ENCODE data around the gene DYNC1H1. TPM values are rescaled to one million over a fixed set of nuclear protein-coding genes. Genes with fewer than 3 reads are reported as not detected.

Gene DYNC1H1
- total and polyA plus RNA-seq, 2 experiments from 2014 or later, result 179 to 635 TPM

GRCh38 chr14:102080183-102081080, 116.1 kb downstream of the DYNC1H1 start:
- DNase-seq (ENCODE audit: low spot score) (no peak), ATAC-seq (no peak)
- Histone ChIP-seq H3K4me1 (ENCODE audit: insufficient read depth) (peaks cover 22% of the 10 kb centered on the region), H2AFZ (no peak overlapping the region), H3K4me2 (no peak overlapping the region), H3K36me3 (ENCODE audit: insufficient read depth) (peaks cover 65% of the 10 kb centered on the region), H3K27me3 (ENCODE audit: insufficient read depth) (no peaks in the 10 kb centered on the region), H3K27ac (ENCODE audit: low read depth) (peak overlapping the region; percentile 76; the same call in 1 of the 2 replicates), H3F3A (replicated peaks; ENCODE audit: low read depth) (peaks cover 66% of the 10 kb centered on the region), H3K4me3 (no peak overlapping the region), H4K20me1 (replicated peaks; ENCODE audit: insufficient read depth) (peaks cover 52% of the 10 kb centered on the region), H3K79me2 (replicated peaks; ENCODE audit: insufficient read depth) (peaks cover 38% of the 10 kb centered on the region), H3K9me2 (ENCODE audit: insufficient read depth) (no peaks in the 10 kb centered on the region)
- peaks cover 23% of the 10 kb centered on the region for H3K4me1 Mint-ChIP-seq
- TF ChIP-seq ETS1 (IDR thresholded peaks at IDR 0.05) (no peak), STAT1 (IDR thresholded peaks at IDR 0.05; ENCODE audit: unreplicated experiment) (no peak), POLR2AphosphoS5 (IDR thresholded peaks at IDR 0.05; ENCODE audit: low read depth) (no peak), NANOG (IDR thresholded peaks at IDR 0.05; ENCODE audit: borderline replicate concordance) (no peak), ZNF331 (CRISPR knock-in tag; IDR thresholded peaks at IDR 0.05; ENCODE audit: low read depth) (no peak), ZNF114 (CRISPR knock-in tag; IDR thresholded peaks at IDR 0.05) (no peak), CTCF (conservative IDR thresholded peaks at IDR 0.05; ENCODE audit: low read depth in 2 of 2) (no peak), CREB1 (CRISPR knock-in tag; IDR thresholded peaks at IDR 0.05; ENCODE audit: low read depth) (no peak), ZNF462 (CRISPR knock-in tag; IDR thresholded peaks at IDR 0.05) (no peak), EZH2 (IDR thresholded peaks at IDR 0.05; ENCODE audit: low read depth, unreplicated experiment) (no peak), REST (IDR thresholded peaks at IDR 0.05; ENCODE audit: unreplicated experiment) (no peak), JUNB (IDR thresholded peaks at IDR 0.05; ENCODE audit: unreplicated experiment) (no peak), EZH2phosphoT487 (IDR thresholded peaks at IDR 0.05; ENCODE audit: unreplicated experiment) (no peak)
- peaks cover 10% of the 10 kb centered on the region for H3K27me3 Mint-ChIP-seq (ENCODE audit: insufficient read depth, low read depth, poor library complexity)
- H3K4me3 Mint-ChIP-seq, result no peak overlapping the region
- H3K9me3 Mint-ChIP-seq, result no peaks in the 10 kb centered on the region
- H3K27ac Mint-ChIP-seq, result no peak overlapping the region
- peaks cover 88% of the 10 kb centered on the region for H3K36me3 Mint-ChIP-seq (ENCODE audit: low read depth)
